Nephron progenitor cell (in vitro differentiated cells): ENCODE data around the gene ARHGEF11.
A peak's percentile ranks its signal among the peaks of the same experiment; 100 is the strongest.

ENCODE experiments used
- DNase-seq: peaks from one replicate; pipeline ENCODE4 v3.0.0; 2021
- H3K27ac Mint-ChIP-seq: 2 replicates; pipeline ENCODE4 v1.8.0; 2021; ENCODE audit warnings: mild to moderate bottlenecking, moderate library complexity, mixed read lengths
- H3K27me3 Mint-ChIP-seq: 2 replicates; pipeline ENCODE4 v1.8.0; 2021; ENCODE audit warnings: mild to moderate bottlenecking, low read depth, mixed read lengths; ENCODE audit not compliant: poor library complexity
- H3K36me3 Mint-ChIP-seq: 2 replicates; pipeline ENCODE4 v1.8.0; 2021; ENCODE audit warnings: low read depth, mixed read lengths
- H3K4me1 Mint-ChIP-seq: 2 replicates; pipeline ENCODE4 v1.8.0; 2021; ENCODE audit warnings: mixed read lengths
- H3K4me3 Mint-ChIP-seq: 2 replicates; pipeline ENCODE4 v1.8.0; 2021; ENCODE audit warnings: mild to moderate bottlenecking, moderate library complexity, mixed read lengths
- H3K9me3 Mint-ChIP-seq: 2 replicates; pipeline ENCODE4 v1.8.0; 2021; ENCODE audit warnings: mild to moderate bottlenecking, moderate library complexity, mixed read lengths
- CTCF ChIP-seq: fragments of 200-600 bp; sonication (generic); IDR thresholded peaks from 2 replicates; pipeline ENCODE4 v1.5.0; 2021; ENCODE audit warnings: antibody characterized with exemption

The ARHGEF11 gene

GRCh38 chr1:156911577-156912298 lies 133.8 kb downstream of the ARHGEF11 start:
- peaks cover 42% of the 10 kb centered on the region for H3K4me1 Mint-ChIP-seq

DNA sequence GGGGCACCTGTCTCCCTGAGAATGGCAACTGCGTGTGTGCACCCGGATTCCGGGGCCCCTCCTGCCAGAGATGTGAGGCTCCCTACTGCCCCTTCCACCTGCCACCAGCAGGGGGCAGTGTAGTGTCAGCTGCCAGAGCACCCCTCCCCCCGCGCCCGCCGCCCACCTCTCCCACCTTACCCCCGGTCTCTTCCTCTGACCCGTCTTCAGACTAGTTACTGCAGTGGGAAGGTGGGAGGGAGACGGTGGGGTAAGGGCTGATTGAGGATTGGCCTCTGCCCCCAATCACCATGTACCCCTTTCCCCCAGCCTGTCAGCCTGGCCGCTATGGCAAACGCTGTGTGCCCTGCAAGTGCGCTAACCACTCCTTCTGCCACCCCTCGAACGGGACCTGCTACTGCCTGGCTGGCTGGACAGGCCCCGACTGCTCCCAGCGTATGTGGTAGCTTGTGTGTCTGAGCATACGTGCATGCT lies 135.2 kb downstream of the ARHGEF11 start:
- peaks cover 18% of the 10 kb centered on the region for H3K27me3 Mint-ChIP-seq
- peaks cover 45% of the 10 kb centered on the region for H3K4me1 Mint-ChIP-seq
- H3K27ac Mint-ChIP-seq, result no peak overlapping the region
- TF ChIP-seq CTCF, result peak; percentile 89
- H3K4me3 Mint-ChIP-seq, result no peak overlapping the region
- peak; percentile 80 for DNase-seq
- peaks cover 4% of the 10 kb centered on the region for H3K36me3 Mint-ChIP-seq
- no peaks in the 10 kb centered on the region for H3K9me3 Mint-ChIP-seq

More at GRCh38 chr1:156911577-156912298, 133.8 kb downstream of the ARHGEF11 start:
- Mint-ChIP-seq H3K27me3 (peaks cover 25% of the 10 kb centered on the region), H3K36me3 (peaks cover 9% of the 10 kb centered on the region), H3K27ac (no peak overlapping the region), H3K9me3 (no peaks in the 10 kb centered on the region), H3K4me3 (no peak overlapping the region)
- TF ChIP-seq CTCF, result no peak
- DNase-seq, result no peak

DNA sequence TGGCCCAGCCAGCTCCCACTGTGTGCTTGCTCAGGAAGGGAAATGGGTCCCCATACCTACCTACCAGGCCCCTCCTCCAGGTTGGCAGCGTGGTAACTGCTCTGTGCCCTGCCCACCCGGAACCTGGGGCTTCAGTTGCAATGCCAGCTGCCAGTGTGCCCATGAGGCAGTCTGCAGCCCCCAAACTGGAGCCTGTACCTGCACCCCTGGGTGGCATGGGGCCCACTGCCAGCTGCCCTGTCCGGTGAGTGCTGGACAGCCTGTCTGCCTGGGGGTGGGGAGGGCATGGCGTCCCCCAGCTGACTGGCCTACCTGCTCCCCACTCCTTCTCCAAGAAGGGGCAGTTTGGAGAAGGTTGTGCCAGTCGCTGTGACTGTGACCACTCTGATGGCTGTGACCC lies 135.9 kb downstream of the ARHGEF11 start:
- peaks cover 39% of the 10 kb centered on the region for H3K4me1 Mint-ChIP-seq
- H3K27me3 Mint-ChIP-seq, result peaks cover 16% of the 10 kb centered on the region
- no peak for DNase-seq
- TF ChIP-seq CTCF, result no peak
- H3K4me3 Mint-ChIP-seq, result no peak overlapping the region
- peaks cover 4% of the 10 kb centered on the region for H3K36me3 Mint-ChIP-seq
- no peak overlapping the region for H3K27ac Mint-ChIP-seq
- no peaks in the 10 kb centered on the region for H3K9me3 Mint-ChIP-seq

DNA sequence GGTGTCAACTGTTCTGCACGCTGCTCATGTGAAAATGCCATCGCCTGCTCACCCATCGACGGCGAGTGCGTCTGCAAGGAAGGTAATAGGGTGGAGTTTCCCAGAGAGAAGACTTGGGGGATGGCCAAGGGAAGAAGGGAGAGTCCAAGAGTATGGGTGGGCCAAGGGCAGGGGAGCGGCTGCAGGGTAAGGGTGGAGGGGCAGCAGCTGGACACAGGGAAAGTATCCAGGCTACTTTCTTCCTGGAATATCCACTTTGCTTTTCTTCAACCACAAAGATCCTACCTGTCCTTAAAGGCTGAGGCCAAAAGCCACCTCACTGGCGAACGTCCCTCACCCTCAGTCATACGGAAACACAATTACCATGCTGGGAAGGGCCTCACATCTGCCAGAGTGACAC lies 136.6 kb downstream of the ARHGEF11 start:
- no peak for TF ChIP-seq CTCF
- Mint-ChIP-seq H3K9me3 (no peaks in the 10 kb centered on the region), H3K4me1 (peaks cover 34% of the 10 kb centered on the region), H3K36me3 (peaks cover 4% of the 10 kb centered on the region), H3K4me3 (no peak overlapping the region), H3K27ac (no peak overlapping the region), H3K27me3 (peaks cover 19% of the 10 kb centered on the region)
- DNase-seq, result no peak

DNA sequence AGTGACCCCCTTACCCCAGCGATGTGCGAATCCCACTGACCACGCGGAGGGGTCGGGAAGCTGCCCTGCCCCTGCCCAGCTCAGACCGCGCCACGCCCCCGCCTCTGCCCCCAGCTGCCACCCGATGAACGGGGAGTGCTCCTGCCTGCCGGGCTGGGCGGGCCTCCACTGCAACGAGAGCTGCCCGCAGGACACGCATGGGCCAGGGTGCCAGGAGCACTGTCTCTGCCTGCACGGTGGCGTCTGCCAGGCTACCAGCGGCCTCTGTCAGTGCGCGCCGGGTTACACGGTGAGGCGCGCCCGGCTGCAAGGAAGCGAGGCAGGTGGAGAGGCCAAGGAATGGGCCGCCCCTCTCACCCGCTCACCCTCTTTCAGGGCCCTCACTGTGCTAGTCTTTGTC lies 137.0 kb downstream of the ARHGEF11 start:
- H3K4me3 Mint-ChIP-seq, result no peak overlapping the region
- DNase-seq, result no peak
- peaks cover 34% of the 10 kb centered on the region for H3K4me1 Mint-ChIP-seq
- no peak overlapping the region for H3K27ac Mint-ChIP-seq
- no peaks in the 10 kb centered on the region for H3K9me3 Mint-ChIP-seq
- H3K27me3 Mint-ChIP-seq, result peaks cover 21% of the 10 kb centered on the region
- TF ChIP-seq CTCF, result no peak
- H3K36me3 Mint-ChIP-seq, result peaks cover 4% of the 10 kb centered on the region
